ENCODE results near the gene KIRREL3.

The KIRREL3 gene

GRCh38 chr11:126949066-126949891 is 51.3 kb downstream of the KIRREL3 start:
- no peak overlapping the region for H3K4me3 ChIP-seq (ENCODE audit: low read depth in 1 of 2, low read length in 2 of 2)
- H3K4me1 ChIP-seq (ENCODE audit: control insufficient read depth in 1 of 2, insufficient read depth in 2 of 2, low read length in 2 of 2): no peaks in the 10 kb centered on the region
- H3K9me3 ChIP-seq (ENCODE audit: control insufficient read depth in 1 of 2, low read length in 2 of 2): no peaks in the 10 kb centered on the region
- H3K36me3 ChIP-seq (ENCODE audit: control insufficient read depth in 1 of 2, insufficient read depth in 2 of 2, low read length in 2 of 2): no peaks in the 10 kb centered on the region
- no peak overlapping the region for H3K27ac ChIP-seq (ENCODE audit: low read length)
- H3K27me3 ChIP-seq (ENCODE audit: low read depth, low read length): no peaks in the 10 kb centered on the region

GRCh38 chr11:126948563-126948962 is 52.0 kb downstream of the KIRREL3 start:
- no peaks in the 10 kb centered on the region for H3K27me3 ChIP-seq (ENCODE audit: low read depth, low read length)
- H3K27ac ChIP-seq (ENCODE audit: low read length): no peak overlapping the region
- no peaks in the 10 kb centered on the region for H3K36me3 ChIP-seq (ENCODE audit: control insufficient read depth in 1 of 2, insufficient read depth in 2 of 2, low read length in 2 of 2)
- H3K4me3 ChIP-seq (ENCODE audit: low read depth in 1 of 2, low read length in 2 of 2): no peak overlapping the region
- no peaks in the 10 kb centered on the region for H3K4me1 ChIP-seq (ENCODE audit: control insufficient read depth in 1 of 2, insufficient read depth in 2 of 2, low read length in 2 of 2)
- H3K9me3 ChIP-seq (ENCODE audit: control insufficient read depth in 1 of 2, low read length in 2 of 2): no peaks in the 10 kb centered on the region

GRCh38 chr11:126945319-126945718 is 55.3 kb downstream of the KIRREL3 start:
- Histone ChIP-seq H3K4me3 (ENCODE audit: low read depth in 1 of 2, low read length in 2 of 2) (no peak overlapping the region), H3K27ac (ENCODE audit: low read length) (no peak overlapping the region), H3K4me1 (ENCODE audit: control insufficient read depth in 1 of 2, insufficient read depth in 2 of 2, low read length in 2 of 2) (no peaks in the 10 kb centered on the region), H3K36me3 (ENCODE audit: control insufficient read depth in 1 of 2, insufficient read depth in 2 of 2, low read length in 2 of 2) (no peaks in the 10 kb centered on the region), H3K27me3 (ENCODE audit: low read depth, low read length) (no peaks in the 10 kb centered on the region), H3K9me3 (ENCODE audit: control insufficient read depth in 1 of 2, low read length in 2 of 2) (no peaks in the 10 kb centered on the region)

GRCh38 chr11:126943316-126943715 is 57.3 kb downstream of the KIRREL3 start:
- H3K27me3 ChIP-seq (ENCODE audit: low read depth, low read length): no peaks in the 10 kb centered on the region
- no peaks in the 10 kb centered on the region for H3K36me3 ChIP-seq (ENCODE audit: control insufficient read depth in 1 of 2, insufficient read depth in 2 of 2, low read length in 2 of 2)
- H3K27ac ChIP-seq (ENCODE audit: low read length): no peak overlapping the region
- no peaks in the 10 kb centered on the region for H3K9me3 ChIP-seq (ENCODE audit: control insufficient read depth in 1 of 2, low read length in 2 of 2)
- no peaks in the 10 kb centered on the region for H3K4me1 ChIP-seq (ENCODE audit: control insufficient read depth in 1 of 2, insufficient read depth in 2 of 2, low read length in 2 of 2)
- H3K4me3 ChIP-seq (ENCODE audit: low read depth in 1 of 2, low read length in 2 of 2): no peak overlapping the region

- Histone ChIP-seq H3K27ac (ENCODE audit: low read length) (no peak overlapping the region), H3K4me1 (ENCODE audit: control insufficient read depth in 1 of 2, insufficient read depth in 2 of 2, low read length in 2 of 2) (no peaks in the 10 kb centered on the region), H3K36me3 (ENCODE audit: control insufficient read depth in 1 of 2, insufficient read depth in 2 of 2, low read length in 2 of 2) (no peaks in the 10 kb centered on the region), H3K4me3 (ENCODE audit: low read depth in 1 of 2, low read length in 2 of 2) (no peak overlapping the region), H3K27me3 (ENCODE audit: low read depth, low read length) (no peaks in the 10 kb centered on the region), H3K9me3 (ENCODE audit: control insufficient read depth in 1 of 2, low read length in 2 of 2) (no peaks in the 10 kb centered on the region)
Measured at GRCh38 chr11:126942146-126942545, 58.4 kb downstream of the KIRREL3 start.

GRCh38 chr11:126939552-126939951 is 61.0 kb downstream of the KIRREL3 start:
- Histone ChIP-seq H3K4me3 (ENCODE audit: low read depth in 1 of 2, low read length in 2 of 2) (no peak overlapping the region), H3K27ac (ENCODE audit: low read length) (no peak overlapping the region), H3K9me3 (ENCODE audit: control insufficient read depth in 1 of 2, low read length in 2 of 2) (no peaks in the 10 kb centered on the region), H3K27me3 (ENCODE audit: low read depth, low read length) (no peaks in the 10 kb centered on the region), H3K4me1 (ENCODE audit: control insufficient read depth in 1 of 2, insufficient read depth in 2 of 2, low read length in 2 of 2) (no peaks in the 10 kb centered on the region), H3K36me3 (ENCODE audit: control insufficient read depth in 1 of 2, insufficient read depth in 2 of 2, low read length in 2 of 2) (no peaks in the 10 kb centered on the region)

- H3K9me3 ChIP-seq (ENCODE audit: control insufficient read depth in 1 of 2, low read length in 2 of 2): no peaks in the 10 kb centered on the region
- no peak overlapping the region for H3K4me3 ChIP-seq (ENCODE audit: low read depth in 1 of 2, low read length in 2 of 2)
- H3K27me3 ChIP-seq (ENCODE audit: low read depth, low read length): no peaks in the 10 kb centered on the region
- no peaks in the 10 kb centered on the region for H3K36me3 ChIP-seq (ENCODE audit: control insufficient read depth in 1 of 2, insufficient read depth in 2 of 2, low read length in 2 of 2)
- no peaks in the 10 kb centered on the region for H3K4me1 ChIP-seq (ENCODE audit: control insufficient read depth in 1 of 2, insufficient read depth in 2 of 2, low read length in 2 of 2)
- H3K27ac ChIP-seq (ENCODE audit: low read length): no peak overlapping the region
Measured at GRCh38 chr11:126938718-126939117, 61.9 kb downstream of the KIRREL3 start.

- no peaks in the 10 kb centered on the region for H3K36me3 ChIP-seq (ENCODE audit: control insufficient read depth in 1 of 2, insufficient read depth in 2 of 2, low read length in 2 of 2)
- H3K9me3 ChIP-seq (ENCODE audit: control insufficient read depth in 1 of 2, low read length in 2 of 2): no peaks in the 10 kb centered on the region
- no peak overlapping the region for H3K27ac ChIP-seq (ENCODE audit: low read length)
- no peaks in the 10 kb centered on the region for H3K4me1 ChIP-seq (ENCODE audit: control insufficient read depth in 1 of 2, insufficient read depth in 2 of 2, low read length in 2 of 2)
- no peaks in the 10 kb centered on the region for H3K27me3 ChIP-seq (ENCODE audit: low read depth, low read length)
- no peak overlapping the region for H3K4me3 ChIP-seq (ENCODE audit: low read depth in 1 of 2, low read length in 2 of 2)
Measured at GRCh38 chr11:126930091-126930841, 70.3 kb downstream of the KIRREL3 start.

- H3K36me3 ChIP-seq (ENCODE audit: control insufficient read depth in 1 of 2, insufficient read depth in 2 of 2, low read length in 2 of 2): no peaks in the 10 kb centered on the region
- H3K9me3 ChIP-seq (ENCODE audit: control insufficient read depth in 1 of 2, low read length in 2 of 2): no peaks in the 10 kb centered on the region
- no peaks in the 10 kb centered on the region for H3K4me1 ChIP-seq (ENCODE audit: control insufficient read depth in 1 of 2, insufficient read depth in 2 of 2, low read length in 2 of 2)
- no peak overlapping the region for H3K4me3 ChIP-seq (ENCODE audit: low read depth in 1 of 2, low read length in 2 of 2)
- H3K27ac ChIP-seq (ENCODE audit: low read length): no peak overlapping the region
- H3K27me3 ChIP-seq (ENCODE audit: low read depth, low read length): no peaks in the 10 kb centered on the region
Measured at GRCh38 chr11:126929179-126930061, 71.2 kb downstream of the KIRREL3 start.

- Histone ChIP-seq H3K27ac (ENCODE audit: low read length) (no peak overlapping the region), H3K4me3 (ENCODE audit: low read depth in 1 of 2, low read length in 2 of 2) (no peak overlapping the region), H3K9me3 (ENCODE audit: control insufficient read depth in 1 of 2, low read length in 2 of 2) (no peaks in the 10 kb centered on the region), H3K27me3 (ENCODE audit: low read depth, low read length) (no peaks in the 10 kb centered on the region), H3K36me3 (ENCODE audit: control insufficient read depth in 1 of 2, insufficient read depth in 2 of 2, low read length in 2 of 2) (no peaks in the 10 kb centered on the region), H3K4me1 (ENCODE audit: control insufficient read depth in 1 of 2, insufficient read depth in 2 of 2, low read length in 2 of 2) (no peaks in the 10 kb centered on the region)
Measured at GRCh38 chr11:126927623-126928022, 72.9 kb downstream of the KIRREL3 start.

GRCh38 chr11:126926376-126926791 is 74.2 kb downstream of the KIRREL3 start:
- H3K27me3 ChIP-seq (ENCODE audit: low read depth, low read length): no peaks in the 10 kb centered on the region
- no peak overlapping the region for H3K27ac ChIP-seq (ENCODE audit: low read length)
- no peaks in the 10 kb centered on the region for H3K36me3 ChIP-seq (ENCODE audit: control insufficient read depth in 1 of 2, insufficient read depth in 2 of 2, low read length in 2 of 2)
- no peak overlapping the region for H3K4me3 ChIP-seq (ENCODE audit: low read depth in 1 of 2, low read length in 2 of 2)
- no peaks in the 10 kb centered on the region for H3K4me1 ChIP-seq (ENCODE audit: control insufficient read depth in 1 of 2, insufficient read depth in 2 of 2, low read length in 2 of 2)
- H3K9me3 ChIP-seq (ENCODE audit: control insufficient read depth in 1 of 2, low read length in 2 of 2): no peaks in the 10 kb centered on the region

All from muscle layer of duodenum (tissue), 2 donors.